PC-3 (cell line): ENCODE data around the gene SAP30BP. TPM values are rescaled to one million over a fixed set of nuclear protein-coding genes. Genes with fewer than 3 reads are reported as not detected.

ENCODE experiments used
- ATAC-seq: fragments of 200-7000 bp; cut with Tn5 transposase; 2 replicates; pipeline ENCODE4 v1.9.1; 2020; ENCODE audit warnings: mild to moderate bottlenecking, moderate library complexity
- BruUV-seq: library from RNA; stranded (reverse); fragments of 400-500 nt; replicated peaks from 2 replicates; lab custom pipeline; 2021; lab: Mats Ljungman, UMichigan
- CTCF ChIA-PET: fragments of 300-600 bp; sonication (Branson Sonifier 250); formaldehyde crosslinking; loops from one replicate; lab custom pipeline; 2022; ENCODE audit warnings: antibody characterized with exemption; lab: Charles Lee
- POLR2A ChIA-PET: fragments of 300-600 bp; sonication (Branson Sonifier 250); formaldehyde crosslinking; loops from one replicate; lab custom pipeline; 2022; ENCODE audit warnings: antibody characterized with exemption; ENCODE audit not compliant: unreplicated experiment; lab: Charles Lee
- DNase-seq: peaks from one replicate; pipeline ENCODE4 v3.0.0-alpha.2; 2015
- H2AFZ ChIP-seq: fragments of 300-600 bp; sonication (generic); 2 replicates; pipeline ENCODE4 v1.6.0; 2016; ENCODE audit warnings: antibody characterized with exemption, low read length
- H3F3A ChIP-seq: fragments of 300-600 bp; sonication (generic); one replicate; pipeline ENCODE4 v1.6.0; 2017; ENCODE audit warnings: antibody characterized with exemption, low read length, control low read depth, mild to moderate bottlenecking; ENCODE audit not compliant: unreplicated experiment
- H3K27ac ChIP-seq: fragments of 300-600 bp; sonication (generic); 2 replicates; pipeline ENCODE4 v1.5.1; 2016; ENCODE audit warnings: mild to moderate bottlenecking, low read length
- H3K27me3 ChIP-seq: fragments of 300-600 bp; sonication (generic); 2 replicates; pipeline ENCODE4 v1.6.1; 2016; ENCODE audit warnings: low read length, mixed read lengths
- H3K36me3 ChIP-seq: fragments of 300-600 bp; sonication (generic); 2 replicates; pipeline ENCODE4 v1.6.1; 2016; ENCODE audit warnings: low read depth, mixed run types, low read length, mixed read lengths
- H3K4me1 ChIP-seq: fragments of 300-600 bp; sonication (generic); 2 replicates; pipeline ENCODE4 v1.5.1; 2016; ENCODE audit warnings: low read length; ENCODE audit not compliant: insufficient read depth
- H3K4me2 ChIP-seq: fragments of 300-600 bp; sonication (generic); 2 replicates; pipeline ENCODE4 v1.6.0; 2016; ENCODE audit warnings: low read length
- H3K4me3 ChIP-seq: fragments of 300-600 bp; sonication (generic); 2 replicates; pipeline ENCODE4 v1.5.1; 2016; ENCODE audit warnings: mild to moderate bottlenecking, low read length, mixed read lengths
- H3K79me2 ChIP-seq: fragments of 300-600 bp; sonication (generic); 2 replicates; pipeline ENCODE4 v1.6.1; 2017; ENCODE audit warnings: low read length, mixed read lengths
- H3K9ac ChIP-seq: fragments of 300-600 bp; sonication (generic); 2 replicates; pipeline ENCODE4 v1.6.0; 2016; ENCODE audit warnings: mild to moderate bottlenecking, low read length
- H3K9me2 ChIP-seq: fragments of 300-600 bp; sonication (generic); replicated peaks from 2 replicates; pipeline ENCODE4 v1.6.1; 2016; ENCODE audit warnings: mixed run types, low read length, mixed read lengths
- H3K9me3 ChIP-seq: fragments of 300-600 bp; sonication (generic); 2 replicates; pipeline ENCODE4 v1.6.1; 2016; ENCODE audit warnings: low read length, mixed read lengths
- H4K20me1 ChIP-seq: fragments of 300-600 bp; sonication (generic); 2 replicates; pipeline ENCODE4 v1.6.1; 2016; ENCODE audit warnings: low read length, mixed read lengths
- EZH2 ChIP-seq: fragments of 300-600 bp; sonication (generic); IDR thresholded peaks from one replicate; pipeline ENCODE4 v1.6.1; 2017; ENCODE audit warnings: antibody characterized with exemption, mild to moderate bottlenecking, low read length; ENCODE audit not compliant: unreplicated experiment
- EZH2phosphoT487 ChIP-seq: fragments of 300-600 bp; sonication (generic); IDR thresholded peaks from 2 replicates; pipeline ENCODE4 v1.6.1; 2018; ENCODE audit warnings: mild to moderate bottlenecking, antibody characterized with exemption, low read length, borderline replicate concordance
- intact Hi-C: fragments of 100-400 bp; cut with micrococcal nuclease; formaldehyde crosslinking; loops from 2 replicates; pipeline ENCODE4 v1.9.0; 2023
- total RNA-seq: library from RNA; depleted of rRNA; stranded (reverse); fragments of >200 nt; gene quantifications from 2 replicates; pipeline ENCODE4 v1.2.3, GENCODE V29; 2014
- TF ChIP-seq, protein P1 (sequence below): fragments of 300-600 bp; sonication (generic); conservative IDR thresholded peaks from 2 replicates; pipeline ENCODE4 v1.5.1; 2017; ENCODE audit warnings: antibody characterized with exemption, low read depth, mild to moderate bottlenecking, low read length

The SAP30BP gene
- total RNA-seq, 1 experiment from 2014 or later, result 97.8 TPM

DNA sequence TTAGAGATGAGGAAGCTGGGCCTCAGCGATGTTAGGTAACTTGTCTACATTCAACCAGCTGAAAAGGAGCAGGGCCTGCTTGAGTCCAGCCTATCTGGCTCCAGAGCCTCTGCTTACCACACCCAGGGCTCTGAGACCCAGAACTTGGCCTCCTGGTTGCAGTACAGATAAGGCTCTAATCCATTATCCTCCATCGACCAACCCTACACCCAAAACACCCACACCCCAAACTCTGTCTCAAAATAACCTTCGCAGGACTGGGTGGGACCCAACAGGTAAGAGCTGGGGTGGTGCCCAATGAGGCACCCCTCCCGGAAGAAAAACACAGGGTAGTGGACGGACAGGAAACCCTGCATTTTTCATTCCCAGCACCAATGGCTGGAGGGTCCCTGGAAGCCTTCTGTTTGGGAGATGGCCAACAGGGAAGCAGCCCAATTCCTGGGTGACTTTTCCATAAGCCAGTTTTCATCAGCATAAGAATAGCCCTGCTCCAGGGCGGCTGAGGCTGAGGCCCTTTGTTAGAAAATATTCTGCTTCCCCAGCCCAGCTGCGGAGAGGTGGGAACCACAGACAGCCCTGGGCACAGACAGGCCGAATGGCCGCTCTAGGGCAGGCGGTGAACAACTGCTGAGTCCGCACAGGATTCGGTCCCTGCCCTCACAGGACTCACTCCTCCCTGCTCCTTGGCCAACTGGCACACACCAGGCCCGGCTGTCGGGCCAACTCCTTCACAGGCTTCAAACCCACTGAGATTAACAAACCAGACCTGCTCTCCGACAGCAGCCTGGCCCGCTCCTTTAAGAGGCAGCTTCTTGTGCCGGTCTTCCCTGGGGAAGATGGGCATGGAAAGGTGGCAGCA, 24.1 kb upstream of the SAP30BP start:
- Histone ChIP-seq H3K4me2 (peak overlapping the region; percentile 20), H3K36me3 (no peaks in the 10 kb centered on the region), H3K9me2 (no peaks in the 10 kb centered on the region), H2AFZ (no peak overlapping the region), H3F3A (no peaks in the 10 kb centered on the region), H4K20me1 (no peaks in the 10 kb centered on the region), H3K9ac (peak overlapping the region; percentile 24; the same call in 1 of the 2 replicates), H3K27me3 (no peaks in the 10 kb centered on the region), H3K9me3 (no peaks in the 10 kb centered on the region), H3K27ac (peak overlapping the region; percentile 64), H3K4me1 (peaks cover 54% of the 10 kb centered on the region), H3K4me3 (no peak overlapping the region), H3K79me2 (no peaks in the 10 kb centered on the region)
- ChIA-PET POLR2A (no interaction called here), CTCF (no interaction called here)
- intact Hi-C loops, result no loop called here
- no peak for TF ChIP-seq EZH2
- TF ChIP-seq, protein P1, sequence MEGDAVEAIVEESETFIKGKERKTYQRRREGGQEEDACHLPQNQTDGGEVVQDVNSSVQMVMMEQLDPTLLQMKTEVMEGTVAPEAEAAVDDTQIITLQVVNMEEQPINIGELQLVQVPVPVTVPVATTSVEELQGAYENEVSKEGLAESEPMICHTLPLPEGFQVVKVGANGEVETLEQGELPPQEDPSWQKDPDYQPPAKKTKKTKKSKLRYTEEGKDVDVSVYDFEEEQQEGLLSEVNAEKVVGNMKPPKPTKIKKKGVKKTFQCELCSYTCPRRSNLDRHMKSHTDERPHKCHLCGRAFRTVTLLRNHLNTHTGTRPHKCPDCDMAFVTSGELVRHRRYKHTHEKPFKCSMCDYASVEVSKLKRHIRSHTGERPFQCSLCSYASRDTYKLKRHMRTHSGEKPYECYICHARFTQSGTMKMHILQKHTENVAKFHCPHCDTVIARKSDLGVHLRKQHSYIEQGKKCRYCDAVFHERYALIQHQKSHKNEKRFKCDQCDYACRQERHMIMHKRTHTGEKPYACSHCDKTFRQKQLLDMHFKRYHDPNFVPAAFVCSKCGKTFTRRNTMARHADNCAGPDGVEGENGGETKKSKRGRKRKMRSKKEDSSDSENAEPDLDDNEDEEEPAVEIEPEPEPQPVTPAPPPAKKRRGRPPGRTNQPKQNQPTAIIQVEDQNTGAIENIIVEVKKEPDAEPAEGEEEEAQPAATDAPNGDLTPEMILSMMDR, result no peak
- TF ChIP-seq EZH2phosphoT487, result no peak
- no TSS peak for BruUV-seq
- ATAC-seq (no peak), DNase-seq (peak; percentile 39)

DNA sequence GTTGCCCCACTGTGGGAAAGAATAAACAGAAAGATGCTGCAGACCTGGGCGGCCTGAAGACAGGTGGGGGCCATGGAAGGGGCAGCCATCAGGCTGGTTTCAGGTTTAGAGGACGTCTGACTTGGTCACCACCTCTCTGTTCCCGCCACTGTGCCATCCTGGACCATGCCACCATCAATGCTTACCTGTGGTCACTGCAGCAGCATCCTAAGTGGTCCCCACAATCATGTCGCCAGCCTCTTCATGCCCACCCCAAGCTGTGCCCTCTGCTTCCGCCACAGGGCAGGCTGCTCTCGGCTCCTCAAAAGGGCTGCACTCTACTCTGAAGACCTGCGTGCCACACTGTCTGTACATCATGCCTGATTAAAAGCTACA, 23.5 kb upstream of the SAP30BP start:
- no peak overlapping the region for H3K4me2 ChIP-seq
- no peak overlapping the region for H3K4me3 ChIP-seq
- TF ChIP-seq EZH2phosphoT487 (no peak), EZH2 (no peak)
- TF ChIP-seq, protein P1, result no peak
- H3K36me3 ChIP-seq, result no peaks in the 10 kb centered on the region
- peak overlapping the region; percentile 64 for H3K27ac ChIP-seq
- CTCF ChIA-PET, result no interaction called here
- no peaks in the 10 kb centered on the region for H3K79me2 ChIP-seq
- H3F3A ChIP-seq, result no peaks in the 10 kb centered on the region
- ATAC-seq, result no peak
- no peaks in the 10 kb centered on the region for H3K9me2 ChIP-seq
- no peaks in the 10 kb centered on the region for H3K27me3 ChIP-seq
- no TSS peak for BruUV-seq
- no peak for DNase-seq
- H2AFZ ChIP-seq, result no peak overlapping the region
- H3K4me1 ChIP-seq, result peaks cover 54% of the 10 kb centered on the region
- no peaks in the 10 kb centered on the region for H3K9me3 ChIP-seq
- POLR2A ChIA-PET, result no interaction called here
- no peak overlapping the region for H3K9ac ChIP-seq
- H4K20me1 ChIP-seq, result no peaks in the 10 kb centered on the region
- intact Hi-C loops, result no loop called here

DNA sequence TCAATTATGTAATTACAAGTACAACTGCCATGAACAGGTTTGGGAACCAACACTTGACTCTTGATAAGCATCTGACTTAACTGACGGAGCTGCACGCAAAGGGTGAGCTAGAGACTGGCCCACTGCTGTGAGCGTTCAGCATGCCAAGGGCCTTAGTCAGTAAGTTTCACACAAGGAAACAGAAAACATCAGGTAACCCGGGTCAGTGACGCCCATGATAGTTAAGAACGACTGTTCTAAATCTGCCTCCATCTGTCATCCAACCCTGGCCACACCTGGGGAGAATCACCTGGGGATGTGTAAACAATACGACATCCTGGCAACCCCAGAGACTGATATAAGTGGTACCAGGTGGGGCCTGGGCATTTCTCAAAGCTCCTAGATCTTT, 21.6 kb upstream of the SAP30BP start:
- H3K9me3 ChIP-seq, result no peaks in the 10 kb centered on the region
- H4K20me1 ChIP-seq, result no peaks in the 10 kb centered on the region
- no peak overlapping the region for H2AFZ ChIP-seq
- peak; percentile 99 for DNase-seq
- H3K4me2 ChIP-seq, result peak overlapping the region; percentile 72
- H3K4me1 ChIP-seq, result peaks cover 45% of the 10 kb centered on the region
- POLR2A ChIA-PET, result interaction anchor here (0.7 to 1.0 kb wide), 4 partner anchors 11 to 121 kb away, joined by 3 to 7 read pairs (median 4); partner anchors contain the start of gene SMIM5
- no peaks in the 10 kb centered on the region for H3K9me2 ChIP-seq
- no peaks in the 10 kb centered on the region for H3K27me3 ChIP-seq
- peak; percentile 81 for ATAC-seq
- peak overlapping the region; percentile 94 for H3K27ac ChIP-seq
- BruUV-seq, result no TSS peak
- peak overlapping the region; percentile 86 for H3K9ac ChIP-seq
- peak overlapping the region; percentile 6; the same call in 1 of the 2 replicates for H3K4me3 ChIP-seq
- H3F3A ChIP-seq, result no peaks in the 10 kb centered on the region
- intact Hi-C loops, result no loop called here
- CTCF ChIA-PET, result interaction anchor here (1.0 to 3.0 kb wide), 4 partner anchors 12 to 102 kb away, joined by 3 to 58 read pairs (median 6); partner anchors contain the start of genes ITGB4 and SMIM5
- H3K36me3 ChIP-seq, result 0 out of 2 replicates have a peak, but pooled peaks cover 4% of the 10 kb centered on the region
- TF ChIP-seq EZH2 (no peak), EZH2phosphoT487 (no peak)
- TF ChIP-seq, protein P1, result no peak
- H3K79me2 ChIP-seq, result no peaks in the 10 kb centered on the region
